PC-3 (cell line): Measurements from ENCODE around the gene DAND5. TPM values are rescaled to one million over a fixed set of nuclear protein-coding genes. Genes with fewer than 3 reads are reported as not detected.

Source experiments
- ATAC-seq: fragments of 200-7000 bp; cut with Tn5 transposase; 2 replicates; pipeline ENCODE4 v1.9.1; 2020; ENCODE audit warnings: mild to moderate bottlenecking, moderate library complexity
- BruUV-seq: library from RNA; stranded (reverse); fragments of 400-500 nt; replicated peaks from 2 replicates; lab custom pipeline; 2021; lab: Mats Ljungman, UMichigan
- CTCF ChIA-PET: fragments of 300-600 bp; sonication (Branson Sonifier 250); formaldehyde crosslinking; loops from one replicate; lab custom pipeline; 2022; ENCODE audit warnings: antibody characterized with exemption; lab: Charles Lee
- POLR2A ChIA-PET: fragments of 300-600 bp; sonication (Branson Sonifier 250); formaldehyde crosslinking; loops from one replicate; lab custom pipeline; 2022; ENCODE audit warnings: antibody characterized with exemption; ENCODE audit not compliant: unreplicated experiment; lab: Charles Lee
- DNase-seq: peaks from one replicate; pipeline ENCODE4 v3.0.0-alpha.2; 2015
- H2AFZ ChIP-seq: fragments of 300-600 bp; sonication (generic); 2 replicates; pipeline ENCODE4 v1.6.0; 2016; ENCODE audit warnings: antibody characterized with exemption, low read length
- H3F3A ChIP-seq: fragments of 300-600 bp; sonication (generic); one replicate; pipeline ENCODE4 v1.6.0; 2017; ENCODE audit warnings: antibody characterized with exemption, low read length, control low read depth, mild to moderate bottlenecking; ENCODE audit not compliant: unreplicated experiment
- H3K27ac ChIP-seq: fragments of 300-600 bp; sonication (generic); 2 replicates; pipeline ENCODE4 v1.5.1; 2016; ENCODE audit warnings: mild to moderate bottlenecking, low read length
- H3K27me3 ChIP-seq: fragments of 300-600 bp; sonication (generic); 2 replicates; pipeline ENCODE4 v1.6.1; 2016; ENCODE audit warnings: low read length, mixed read lengths
- H3K36me3 ChIP-seq: fragments of 300-600 bp; sonication (generic); 2 replicates; pipeline ENCODE4 v1.6.1; 2016; ENCODE audit warnings: low read depth, mixed run types, low read length, mixed read lengths
- H3K4me1 ChIP-seq: fragments of 300-600 bp; sonication (generic); 2 replicates; pipeline ENCODE4 v1.5.1; 2016; ENCODE audit warnings: low read length; ENCODE audit not compliant: insufficient read depth
- H3K4me2 ChIP-seq: fragments of 300-600 bp; sonication (generic); 2 replicates; pipeline ENCODE4 v1.6.0; 2016; ENCODE audit warnings: low read length
- H3K4me3 ChIP-seq: fragments of 300-600 bp; sonication (generic); 2 replicates; pipeline ENCODE4 v1.5.1; 2016; ENCODE audit warnings: mild to moderate bottlenecking, low read length, mixed read lengths
- H3K79me2 ChIP-seq: fragments of 300-600 bp; sonication (generic); 2 replicates; pipeline ENCODE4 v1.6.1; 2017; ENCODE audit warnings: low read length, mixed read lengths
- H3K9ac ChIP-seq: fragments of 300-600 bp; sonication (generic); 2 replicates; pipeline ENCODE4 v1.6.0; 2016; ENCODE audit warnings: mild to moderate bottlenecking, low read length
- H3K9me2 ChIP-seq: fragments of 300-600 bp; sonication (generic); replicated peaks from 2 replicates; pipeline ENCODE4 v1.6.1; 2016; ENCODE audit warnings: mixed run types, low read length, mixed read lengths
- H3K9me3 ChIP-seq: fragments of 300-600 bp; sonication (generic); 2 replicates; pipeline ENCODE4 v1.6.1; 2016; ENCODE audit warnings: low read length, mixed read lengths
- H4K20me1 ChIP-seq: fragments of 300-600 bp; sonication (generic); 2 replicates; pipeline ENCODE4 v1.6.1; 2016; ENCODE audit warnings: low read length, mixed read lengths
- EZH2 ChIP-seq: fragments of 300-600 bp; sonication (generic); IDR thresholded peaks from one replicate; pipeline ENCODE4 v1.6.1; 2017; ENCODE audit warnings: antibody characterized with exemption, mild to moderate bottlenecking, low read length; ENCODE audit not compliant: unreplicated experiment
- EZH2phosphoT487 ChIP-seq: fragments of 300-600 bp; sonication (generic); IDR thresholded peaks from 2 replicates; pipeline ENCODE4 v1.6.1; 2018; ENCODE audit warnings: mild to moderate bottlenecking, antibody characterized with exemption, low read length, borderline replicate concordance
- intact Hi-C: fragments of 100-400 bp; cut with micrococcal nuclease; formaldehyde crosslinking; loops from 2 replicates; pipeline ENCODE4 v1.9.0; 2023
- total RNA-seq: library from RNA; depleted of rRNA; stranded (reverse); fragments of >200 nt; gene quantifications from 2 replicates; pipeline ENCODE4 v1.2.3, GENCODE V29; 2014
- TF ChIP-seq, protein P1 (sequence below): fragments of 300-600 bp; sonication (generic); conservative IDR thresholded peaks from 2 replicates; pipeline ENCODE4 v1.5.1; 2017; ENCODE audit warnings: antibody characterized with exemption, low read depth, mild to moderate bottlenecking, low read length

DAND5 gene
- total RNA-seq, 1 experiment from 2014 or later = 0.55 TPM

DNA sequence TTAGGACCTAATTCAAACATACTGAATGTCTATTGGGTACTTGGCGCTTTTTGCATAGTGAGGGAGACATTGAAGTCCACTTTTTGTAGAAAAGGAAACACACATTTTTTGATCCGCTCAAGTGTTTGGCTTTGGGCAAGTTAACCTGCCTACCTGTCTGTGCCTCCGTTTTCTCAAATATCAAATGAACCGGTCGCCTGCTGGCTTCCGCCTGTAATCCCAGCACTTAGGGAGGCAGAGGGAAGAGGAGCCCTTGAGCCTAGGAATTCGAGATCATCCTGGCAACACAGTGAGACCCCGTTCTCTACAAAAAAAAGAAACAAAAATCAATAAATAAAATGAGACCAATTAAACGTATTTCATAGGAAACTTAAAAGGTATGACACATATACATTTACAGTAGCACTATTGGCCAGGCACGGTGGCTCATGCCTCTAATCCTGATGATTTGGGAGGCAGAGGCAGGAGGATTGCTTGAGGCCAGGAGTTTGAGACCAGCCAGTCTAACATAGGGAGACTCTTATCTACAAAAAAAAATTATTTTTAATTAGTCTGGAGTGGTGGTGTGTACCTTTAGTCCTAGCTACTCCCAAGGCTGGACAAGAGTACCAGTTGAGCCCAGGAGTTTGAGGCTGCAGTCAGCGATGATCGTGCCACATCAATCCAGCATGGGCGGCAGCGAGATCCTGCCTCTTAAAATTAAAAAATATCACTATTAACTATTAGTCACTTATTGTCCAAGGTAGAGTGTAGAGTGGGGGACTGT lies 22.5 kb upstream of the DAND5 start:
- no peaks in the 10 kb centered on the region for H3K9me3 ChIP-seq

DNA sequence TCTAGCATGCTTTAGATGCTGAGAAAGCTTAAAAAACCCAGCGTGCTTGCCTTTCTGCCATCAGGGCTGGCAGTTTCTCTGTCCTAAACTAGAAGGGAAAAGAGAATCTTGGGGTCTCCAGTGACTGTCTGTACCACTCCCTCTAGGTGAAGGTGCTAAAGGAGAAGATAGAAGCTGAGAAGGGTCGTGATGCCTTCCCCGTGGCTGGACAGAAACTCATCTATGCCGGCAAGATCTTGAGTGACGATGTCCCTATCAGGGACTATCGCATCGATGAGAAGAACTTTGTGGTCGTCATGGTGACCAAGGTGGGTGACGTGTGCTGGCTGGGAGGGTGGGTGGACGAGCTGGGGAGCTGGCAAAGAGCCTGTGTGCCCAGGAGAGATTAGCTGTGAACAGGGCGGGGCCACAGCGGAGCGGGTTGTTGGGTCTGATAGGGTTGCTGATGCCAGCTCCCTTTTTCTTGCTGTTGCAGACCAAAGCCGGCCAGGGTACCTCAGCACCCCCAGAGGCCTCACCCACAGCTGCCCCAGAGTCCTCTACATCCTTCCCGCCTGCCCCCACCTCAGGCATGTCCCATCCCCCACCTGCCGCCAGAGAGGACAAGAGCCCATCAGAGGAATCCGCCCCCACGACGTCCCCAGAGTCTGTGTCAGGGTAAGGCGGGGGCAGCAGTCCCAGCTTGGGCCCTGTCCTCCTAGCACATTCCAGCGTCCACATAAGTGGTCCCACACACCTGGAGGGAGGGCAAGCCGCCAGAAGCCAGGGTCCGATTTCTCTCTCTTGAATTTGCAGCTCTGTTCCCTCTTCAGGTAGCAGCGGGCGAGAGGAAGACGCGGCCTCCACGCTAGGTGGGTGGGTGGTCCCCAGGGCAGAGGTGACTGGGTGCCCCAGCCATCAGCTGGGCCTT lies 21.4 kb upstream of the DAND5 start:
- ATAC-seq = no peak
- Histone ChIP-seq H3K4me3 (peak overlapping the region; percentile 76; the same call in 1 of the 2 replicates), H3K4me2 (peak overlapping the region; percentile 89), H3K9ac (peak overlapping the region; percentile 90; the same call in 1 of the 2 replicates), H3K9me3 (no peaks in the 10 kb centered on the region), H3K79me2 (peaks cover 37% of the 10 kb centered on the region), H3K27me3 (no peaks in the 10 kb centered on the region), H3F3A (peaks cover 22% of the 10 kb centered on the region), H3K9me2 (no peaks in the 10 kb centered on the region), H2AFZ (no peak overlapping the region), H3K27ac (no peak overlapping the region), H3K36me3 (peaks cover 47% of the 10 kb centered on the region), H4K20me1 (peaks cover 5% of the 10 kb centered on the region), H3K4me1 (peaks cover 21% of the 10 kb centered on the region)
- CTCF ChIA-PET = no interaction called here
- BruUV-seq = no TSS peak
- TF ChIP-seq EZH2 = no peak
- TF ChIP-seq EZH2phosphoT487 = no peak
- TF ChIP-seq, protein P1, sequence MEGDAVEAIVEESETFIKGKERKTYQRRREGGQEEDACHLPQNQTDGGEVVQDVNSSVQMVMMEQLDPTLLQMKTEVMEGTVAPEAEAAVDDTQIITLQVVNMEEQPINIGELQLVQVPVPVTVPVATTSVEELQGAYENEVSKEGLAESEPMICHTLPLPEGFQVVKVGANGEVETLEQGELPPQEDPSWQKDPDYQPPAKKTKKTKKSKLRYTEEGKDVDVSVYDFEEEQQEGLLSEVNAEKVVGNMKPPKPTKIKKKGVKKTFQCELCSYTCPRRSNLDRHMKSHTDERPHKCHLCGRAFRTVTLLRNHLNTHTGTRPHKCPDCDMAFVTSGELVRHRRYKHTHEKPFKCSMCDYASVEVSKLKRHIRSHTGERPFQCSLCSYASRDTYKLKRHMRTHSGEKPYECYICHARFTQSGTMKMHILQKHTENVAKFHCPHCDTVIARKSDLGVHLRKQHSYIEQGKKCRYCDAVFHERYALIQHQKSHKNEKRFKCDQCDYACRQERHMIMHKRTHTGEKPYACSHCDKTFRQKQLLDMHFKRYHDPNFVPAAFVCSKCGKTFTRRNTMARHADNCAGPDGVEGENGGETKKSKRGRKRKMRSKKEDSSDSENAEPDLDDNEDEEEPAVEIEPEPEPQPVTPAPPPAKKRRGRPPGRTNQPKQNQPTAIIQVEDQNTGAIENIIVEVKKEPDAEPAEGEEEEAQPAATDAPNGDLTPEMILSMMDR = no peak
- intact Hi-C loops = no loop called here
- DNase-seq = no peak
- POLR2A ChIA-PET = no interaction called here

More for the DNA sequence above, 22.5 kb upstream of the DAND5 start:
- BruUV-seq = no TSS peak
- DNase-seq = peak; percentile 25
- peaks cover 17% of the 10 kb centered on the region; the same call in 1 of the 2 replicates for H3K4me1 ChIP-seq
- H3K9ac ChIP-seq = peak overlapping the region; percentile 90
- POLR2A ChIA-PET = interaction anchor here (0.6 to 0.7 kb wide), 4 partner anchors 9 to 1794 kb away, joined by 5 to 20 read pairs (median 10); no protein-coding TSS in a partner anchor
- CTCF ChIA-PET = interaction anchor here (0.6 to 1.0 kb wide), 3 partner anchors 19 to 64 kb away, joined by 3 to 7 read pairs (median 3); partner anchors contain the start of gene GCDH
- peak overlapping the region; percentile 89 for H3K4me2 ChIP-seq
- intact Hi-C loops = no loop called here
- H2AFZ ChIP-seq = no peak overlapping the region
- peaks cover 22% of the 10 kb centered on the region for H3F3A ChIP-seq
- H3K27ac ChIP-seq = peak overlapping the region; percentile 86
- TF ChIP-seq EZH2 = no peak
- TF ChIP-seq EZH2phosphoT487 = no peak
- TF ChIP-seq, protein P1 = no peak
- no peak for ATAC-seq
- peaks cover 38% of the 10 kb centered on the region for H3K79me2 ChIP-seq
- H3K9me2 ChIP-seq = no peaks in the 10 kb centered on the region
- H3K27me3 ChIP-seq = no peaks in the 10 kb centered on the region
- peaks cover 6% of the 10 kb centered on the region for H4K20me1 ChIP-seq
- H3K36me3 ChIP-seq = peaks cover 48% of the 10 kb centered on the region
- peak overlapping the region; percentile 76 for H3K4me3 ChIP-seq
